MM.1S (cell line): ENCODE data around the gene ELF5.

Experiments
- DNase-seq: peaks from one replicate; pipeline ENCODE4 v3.0.0-alpha.2; 2015
- H2AFZ ChIP-seq: fragments of 300-600 bp; sonication (generic); 2 replicates; pipeline ENCODE4 v1.6.0; 2016; ENCODE audit warnings: antibody characterized with exemption, low read length
- H3F3A ChIP-seq: fragments of 300-600 bp; sonication (generic); 2 replicates; pipeline ENCODE4 v1.6.1; 2016; ENCODE audit warnings: mild to moderate bottlenecking, antibody characterized with exemption, low read length, moderate library complexity, mixed read lengths; ENCODE audit not compliant: insufficient read depth
- H3K27ac ChIP-seq: fragments of 300-600 bp; sonication (generic); 2 replicates; pipeline ENCODE4 v1.5.1; 2016; ENCODE audit warnings: mild to moderate bottlenecking, low read length
- H3K27me3 ChIP-seq: fragments of 300-600 bp; sonication (generic); replicated peaks from 2 replicates; pipeline ENCODE4 v1.6.0; 2016; ENCODE audit warnings: low read length; ENCODE audit not compliant: insufficient read depth
- H3K36me3 ChIP-seq: fragments of 300-600 bp; sonication (generic); replicated peaks from 2 replicates; pipeline ENCODE4 v1.6.1; 2016; ENCODE audit warnings: mild to moderate bottlenecking, low read length, mixed read lengths; ENCODE audit not compliant: insufficient read depth
- H3K4me1 ChIP-seq: fragments of 300-600 bp; sonication (generic); 2 replicates; pipeline ENCODE4 v1.6.1; 2016; ENCODE audit warnings: low read length, mixed read lengths
- H3K4me2 ChIP-seq: fragments of 300-600 bp; sonication (generic); 2 replicates; pipeline ENCODE4 v1.6.0; 2016; ENCODE audit warnings: low read depth, low read length
- H3K4me3 ChIP-seq: fragments of 300-600 bp; sonication (generic); 2 replicates; pipeline ENCODE4 v1.5.1; 2016; ENCODE audit warnings: low read length, mixed read lengths
- H3K79me2 ChIP-seq: fragments of 300-600 bp; sonication (generic); 2 replicates; pipeline ENCODE4 v1.6.1; 2016; ENCODE audit warnings: mixed run types, low read length, mixed read lengths
- H3K9ac ChIP-seq: fragments of 300-600 bp; sonication (generic); 2 replicates; pipeline ENCODE4 v1.6.1; 2016; ENCODE audit warnings: low read length, mixed read lengths
- H3K9me2 ChIP-seq: fragments of 300-600 bp; sonication (generic); replicated peaks from 2 replicates; pipeline ENCODE4 v1.6.1; 2016; ENCODE audit warnings: mild to moderate bottlenecking, low read length, mixed read lengths; ENCODE audit not compliant: insufficient read depth
- H3K9me3 ChIP-seq: fragments of 300-600 bp; sonication (generic); replicated peaks from 2 replicates; pipeline ENCODE4 v1.6.1; 2016; ENCODE audit warnings: mild to moderate bottlenecking, low read length, mixed read lengths; ENCODE audit not compliant: insufficient read depth
- H4K20me1 ChIP-seq: fragments of 300-600 bp; sonication (generic); 2 replicates; pipeline ENCODE4 v1.6.1; 2016; ENCODE audit warnings: mild to moderate bottlenecking, low read length, moderate library complexity, mixed read lengths; ENCODE audit not compliant: insufficient read depth
- CTCF ChIP-seq: fragments of 300-600 bp; sonication (generic); IDR thresholded peaks from 2 replicates; pipeline ENCODE4 v1.5.1; 2016; ENCODE audit warnings: antibody characterized with exemption, low read length, mixed read lengths
- EZH2 ChIP-seq: fragments of 300-600 bp; sonication (generic); optimal IDR thresholded peaks from 2 replicates; pipeline ENCODE3; 2017; ENCODE audit warnings: low read depth, mild to moderate bottlenecking, antibody characterized with exemption, low read length, mixed read lengths
- EZH2phosphoT487 ChIP-seq: fragments of 300-600 bp; sonication (generic); IDR thresholded peaks from 2 replicates; pipeline ENCODE4 v1.6.1; 2018; ENCODE audit warnings: antibody characterized with exemption, low read length

ELF5 gene

DNA sequence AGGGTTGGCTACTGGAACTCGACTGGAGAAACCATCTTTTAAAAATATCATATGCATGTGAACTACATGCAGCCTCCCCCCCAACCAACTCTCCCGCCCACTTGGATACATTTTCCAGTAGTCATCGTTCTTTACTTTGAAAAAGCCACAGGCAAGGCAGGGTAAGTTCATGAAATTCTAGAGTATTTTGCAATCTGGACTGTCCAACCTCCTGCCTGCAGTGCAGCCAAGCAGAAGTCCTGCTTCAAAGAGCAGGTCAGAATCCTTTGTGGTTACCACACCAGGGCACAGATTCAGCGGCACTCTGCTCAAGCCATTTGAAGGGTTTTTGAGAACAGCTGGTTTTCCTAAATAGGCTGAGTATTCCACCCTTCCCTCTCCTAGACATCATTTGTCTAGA is 12.1 kb downstream of the ELF5 start:
- no peaks in the 10 kb centered on the region for H3K79me2 ChIP-seq
- H3K4me3 ChIP-seq = no peak overlapping the region
- H3K9me3 ChIP-seq = no peaks in the 10 kb centered on the region
- H3K36me3 ChIP-seq = no peaks in the 10 kb centered on the region
- H3K27ac ChIP-seq = no peak overlapping the region
- no peaks in the 10 kb centered on the region for H3F3A ChIP-seq
- H3K27me3 ChIP-seq = no peaks in the 10 kb centered on the region
- H3K9ac ChIP-seq = no peak overlapping the region
- no peak for DNase-seq
- H2AFZ ChIP-seq = no peak overlapping the region
- H4K20me1 ChIP-seq = no peaks in the 10 kb centered on the region
- no peaks in the 10 kb centered on the region for H3K4me1 ChIP-seq
- TF ChIP-seq CTCF (no peak), EZH2phosphoT487 (no peak), EZH2 (no peak)
- H3K9me2 ChIP-seq = no peaks in the 10 kb centered on the region
- no peak overlapping the region for H3K4me2 ChIP-seq

GRCh38 chr11:34499719-34500500 is 13.7 kb downstream of the ELF5 start:
- Histone ChIP-seq H3K9me3 (no peaks in the 10 kb centered on the region), H3K4me2 (no peak overlapping the region), H3K4me3 (no peak overlapping the region), H3K9ac (no peak overlapping the region), H3F3A (no peaks in the 10 kb centered on the region), H3K4me1 (no peaks in the 10 kb centered on the region), H3K27ac (no peak overlapping the region), H3K9me2 (no peaks in the 10 kb centered on the region), H3K27me3 (no peaks in the 10 kb centered on the region), H4K20me1 (no peaks in the 10 kb centered on the region), H3K36me3 (no peaks in the 10 kb centered on the region), H2AFZ (no peak overlapping the region), H3K79me2 (no peaks in the 10 kb centered on the region)
- DNase-seq = no peak
- TF ChIP-seq EZH2phosphoT487 (no peak), CTCF (no peak), EZH2 (no peak)

DNA sequence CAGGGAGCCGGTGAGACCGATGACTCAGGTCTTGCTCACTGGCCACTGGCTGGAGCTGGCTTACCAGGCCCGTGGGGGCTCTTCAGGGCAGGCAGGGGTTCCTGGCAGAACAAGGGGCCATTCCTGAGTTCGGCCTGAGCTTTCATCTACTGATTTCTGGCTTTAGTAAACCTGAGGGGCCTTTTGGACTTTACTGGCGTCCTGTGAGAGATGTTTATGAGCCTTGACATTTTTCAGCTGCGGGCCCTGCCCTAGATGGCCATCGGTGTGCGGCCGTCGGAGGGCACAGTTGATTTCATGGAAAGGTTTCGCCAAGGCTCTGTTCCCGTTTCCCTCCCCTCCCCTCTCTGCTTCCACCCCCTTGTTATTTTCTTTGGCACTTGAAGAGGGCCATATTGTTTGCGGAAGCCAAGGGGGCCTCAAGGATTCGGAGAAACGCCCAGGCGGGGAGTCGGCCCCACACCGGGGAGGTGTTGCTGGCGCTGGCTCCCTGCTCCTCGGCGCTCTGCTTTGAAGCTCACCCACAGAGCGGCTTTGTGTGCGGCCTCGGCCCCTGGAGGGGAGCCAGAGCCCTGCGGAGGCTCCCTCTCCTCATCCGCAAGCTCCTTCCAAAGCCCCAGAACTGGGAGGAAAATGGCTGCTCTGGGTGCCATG is 17.7 kb downstream of the ELF5 start:
- H3K27ac ChIP-seq = no peak overlapping the region
- no peaks in the 10 kb centered on the region for H3K36me3 ChIP-seq
- H3K4me2 ChIP-seq = no peak overlapping the region
- H4K20me1 ChIP-seq = no peaks in the 10 kb centered on the region
- H3F3A ChIP-seq = no peaks in the 10 kb centered on the region
- H3K9me2 ChIP-seq = no peaks in the 10 kb centered on the region
- TF ChIP-seq EZH2 (no peak), EZH2phosphoT487 (no peak), CTCF (no peak)
- H3K4me1 ChIP-seq = no peaks in the 10 kb centered on the region
- H3K4me3 ChIP-seq = no peak overlapping the region
- H2AFZ ChIP-seq = no peak overlapping the region
- no peaks in the 10 kb centered on the region for H3K9me3 ChIP-seq
- no peaks in the 10 kb centered on the region for H3K79me2 ChIP-seq
- H3K9ac ChIP-seq = no peak overlapping the region
- no peak for DNase-seq
- no peaks in the 10 kb centered on the region for H3K27me3 ChIP-seq
